Measurements from ENCODE around the gene IPO13. TPM values are rescaled to one million over a fixed set of nuclear protein-coding genes. Genes with fewer than 3 reads are reported as not detected.
A peak's percentile ranks its signal among the peaks of the same experiment; 100 is the strongest.

The IPO13 gene
- total RNA-seq, 2 experiments from 2014 or later, result 16.2 to 16.5 TPM

GRCh38 chr1:43991476-43992231 is 44.9 kb downstream of the IPO13 start, which contains the start of gene CCDC24:
CCDC24 (plus strand) TSS chr1:43991599; CDS start chr1:43991879, 280 bp downstream.
- TF ChIP-seq CTCF (IDR thresholded peaks at IDR 0.05), result no peak
- ChIA-PET POLR2A (interaction anchor here (1.1 to 2.6 kb wide), 3 partner anchors 12 to 21 kb away, joined by 3 to 13 read pairs (median 7); partner anchors contain the start of gene ATP6V0B), CTCF (interaction anchor here (1.1 to 4.7 kb wide), 6 partner anchors 14 to 228 kb away, joined by 4 to 29 read pairs (median 12); no protein-coding TSS in a partner anchor)
- DNase-seq, result peak; percentile 81
- H3K27ac Mint-ChIP-seq, result peak within 1 kb of the TSS; percentile 59
- ATAC-seq, result peak; percentile 87
- H3K4me3 Mint-ChIP-seq, result peak within 1 kb of the TSS; percentile 80
- peaks cover 12% of the 10 kb centered on the region for H3K4me1 Mint-ChIP-seq (ENCODE audit: low read depth)
- no peaks in the 10 kb centered on the region for H3K27me3 Mint-ChIP-seq
- H3K36me3 Mint-ChIP-seq (ENCODE audit: low read depth), result no peaks in the 10 kb centered on the region
- intact Hi-C loops (cut with micrococcal nuclease), result no loop called here
- H3K9me3 Mint-ChIP-seq, result no peaks in the 10 kb centered on the region

- Mint-ChIP-seq H3K4me1 (ENCODE audit: low read depth) (peaks cover 12% of the 10 kb centered on the region), H3K4me3 (peak overlapping the region; percentile 80), H3K27me3 (no peaks in the 10 kb centered on the region), H3K27ac (no peak overlapping the region), H3K36me3 (ENCODE audit: low read depth) (no peaks in the 10 kb centered on the region), H3K9me3 (no peaks in the 10 kb centered on the region)
- intact Hi-C loops (cut with micrococcal nuclease), result no loop called here
- ChIA-PET CTCF (interaction anchor here (1.1 to 4.7 kb wide), 6 partner anchors 13 to 225 kb away, joined by 3 to 29 read pairs (median 12); no protein-coding TSS in a partner anchor), POLR2A (interaction anchor here (1.1 to 2.2 kb wide), 3 partner anchors 12 to 43 kb away, joined by 3 to 7 read pairs (median 4); no protein-coding TSS in a partner anchor)
- ATAC-seq (no peak), DNase-seq (no peak)
- TF ChIP-seq CTCF (IDR thresholded peaks at IDR 0.05), result no peak
These were observed 45.7 kb downstream of the IPO13 start for GRCh38 chr1:43992232-43992995.

DNA sequence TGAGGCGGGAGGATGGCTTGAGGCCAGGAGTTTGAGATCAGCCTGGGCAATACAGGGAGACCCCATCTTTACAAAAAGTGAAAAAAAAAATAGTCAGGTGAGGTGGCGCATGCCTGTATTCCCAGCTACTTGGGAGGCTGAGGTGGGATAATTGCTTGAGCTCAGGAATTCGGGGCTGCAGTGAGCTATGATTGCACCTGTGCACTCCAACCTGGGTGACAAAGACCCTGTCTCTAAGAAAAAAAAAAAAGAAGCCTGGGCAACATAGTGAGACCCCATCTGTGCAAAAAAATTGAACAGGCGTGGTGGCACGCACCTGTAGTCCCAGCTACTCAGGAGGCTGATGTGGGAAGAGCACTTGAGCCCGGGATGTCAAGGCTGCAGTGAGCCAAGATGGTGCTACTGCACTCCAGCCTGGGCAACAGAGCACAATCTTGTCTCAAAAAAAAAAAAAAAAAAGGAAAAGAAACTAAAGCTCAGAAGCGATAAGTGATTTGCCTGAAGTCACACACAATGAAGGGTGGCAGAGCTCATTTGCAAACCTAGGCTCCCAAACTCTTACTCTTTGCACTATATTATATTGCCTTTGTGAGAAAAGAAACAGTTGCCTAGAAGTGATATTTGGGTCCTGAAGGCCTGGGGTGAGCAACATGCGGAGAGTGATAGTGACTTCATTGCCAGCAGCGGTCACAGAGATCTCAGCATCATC is 46.6 kb downstream of the IPO13 start:
- Mint-ChIP-seq H3K27me3 (no peaks in the 10 kb centered on the region), H3K4me3 (no peak overlapping the region), H3K36me3 (ENCODE audit: low read depth) (no peaks in the 10 kb centered on the region), H3K27ac (no peak overlapping the region), H3K4me1 (ENCODE audit: low read depth) (peaks cover 12% of the 10 kb centered on the region), H3K9me3 (no peaks in the 10 kb centered on the region)
- intact Hi-C loops (cut with micrococcal nuclease), result no loop called here
- TF ChIP-seq CTCF (IDR thresholded peaks at IDR 0.05), result no peak
- ChIA-PET POLR2A (interaction anchor here (0.7 to 1.8 kb wide), 5 partner anchors 15 to 328 kb away, joined by 3 to 4 read pairs (median 3); no protein-coding TSS in a partner anchor), CTCF (interaction anchor here (1.3 to 4.7 kb wide), 5 partner anchors 12 to 224 kb away, joined by 3 to 29 read pairs (median 15); no protein-coding TSS in a partner anchor)
- DNase-seq (no peak), ATAC-seq (no peak)

- CTCF ChIA-PET, result interaction anchor here (0.7 to 4.7 kb wide), 3 partner anchors 12 to 54 kb away, joined by 3 to 19 read pairs (median 3); no protein-coding TSS in a partner anchor
- Mint-ChIP-seq H3K9me3 (no peaks in the 10 kb centered on the region), H3K36me3 (ENCODE audit: low read depth) (no peaks in the 10 kb centered on the region), H3K4me3 (no peak overlapping the region), H3K27ac (no peak overlapping the region), H3K4me1 (ENCODE audit: low read depth) (peaks cover 12% of the 10 kb centered on the region), H3K27me3 (no peaks in the 10 kb centered on the region)
- intact Hi-C loops (cut with micrococcal nuclease), result no loop called here
- POLR2A ChIA-PET, result interaction anchor here (1.1 to 1.8 kb wide), 2 partner anchors 16 to 36 kb away, joined by 3 to 4 read pairs; no protein-coding TSS in a partner anchor
- no peak for DNase-seq
- no peak for TF ChIP-seq CTCF (IDR thresholded peaks at IDR 0.05)
- ATAC-seq, result no peak
These were observed 47.3 kb downstream of the IPO13 start for GRCh38 chr1:43994071-43994470.
